ENCODE results near the gene OR2AT4.
"Not testable (repeated sequence)": the region's sequence is repeated elsewhere in the genome, so short reads cannot be mapped to it uniquely, and the experiment has no call there.

Gene OR2AT4

DNA sequence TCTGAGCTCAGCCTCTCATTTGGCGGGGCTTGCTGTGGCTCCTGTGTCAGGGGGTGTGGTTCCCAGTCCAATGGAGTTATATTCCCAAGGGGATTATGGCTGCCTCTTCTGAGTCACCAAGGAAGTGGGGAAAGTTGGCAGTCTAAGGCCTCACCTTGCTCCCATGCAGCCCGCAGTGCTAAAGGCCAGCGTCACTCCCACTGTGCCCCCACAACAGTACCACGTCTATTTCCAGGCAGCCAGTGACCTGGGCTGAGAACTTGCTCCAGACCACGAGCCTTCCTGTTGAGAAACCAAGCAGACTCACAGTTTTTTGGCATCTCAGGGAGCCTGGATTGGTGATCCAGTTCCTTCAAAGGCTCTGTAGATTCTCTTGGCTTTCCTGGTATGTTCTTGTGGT lies 45.6 kb downstream of the OR2AT4 start:
- TF ChIP-seq, protein P1, sequence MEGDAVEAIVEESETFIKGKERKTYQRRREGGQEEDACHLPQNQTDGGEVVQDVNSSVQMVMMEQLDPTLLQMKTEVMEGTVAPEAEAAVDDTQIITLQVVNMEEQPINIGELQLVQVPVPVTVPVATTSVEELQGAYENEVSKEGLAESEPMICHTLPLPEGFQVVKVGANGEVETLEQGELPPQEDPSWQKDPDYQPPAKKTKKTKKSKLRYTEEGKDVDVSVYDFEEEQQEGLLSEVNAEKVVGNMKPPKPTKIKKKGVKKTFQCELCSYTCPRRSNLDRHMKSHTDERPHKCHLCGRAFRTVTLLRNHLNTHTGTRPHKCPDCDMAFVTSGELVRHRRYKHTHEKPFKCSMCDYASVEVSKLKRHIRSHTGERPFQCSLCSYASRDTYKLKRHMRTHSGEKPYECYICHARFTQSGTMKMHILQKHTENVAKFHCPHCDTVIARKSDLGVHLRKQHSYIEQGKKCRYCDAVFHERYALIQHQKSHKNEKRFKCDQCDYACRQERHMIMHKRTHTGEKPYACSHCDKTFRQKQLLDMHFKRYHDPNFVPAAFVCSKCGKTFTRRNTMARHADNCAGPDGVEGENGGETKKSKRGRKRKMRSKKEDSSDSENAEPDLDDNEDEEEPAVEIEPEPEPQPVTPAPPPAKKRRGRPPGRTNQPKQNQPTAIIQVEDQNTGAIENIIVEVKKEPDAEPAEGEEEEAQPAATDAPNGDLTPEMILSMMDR (conservative IDR thresholded peaks at IDR 0.05; ENCODE audit: low read depth, low read length) = no peak
- no peak for DNase-seq (ENCODE audit: low read depth)
- H3K4me3 ChIP-seq (ENCODE audit: low read length) = no peak overlapping the region

DNA sequence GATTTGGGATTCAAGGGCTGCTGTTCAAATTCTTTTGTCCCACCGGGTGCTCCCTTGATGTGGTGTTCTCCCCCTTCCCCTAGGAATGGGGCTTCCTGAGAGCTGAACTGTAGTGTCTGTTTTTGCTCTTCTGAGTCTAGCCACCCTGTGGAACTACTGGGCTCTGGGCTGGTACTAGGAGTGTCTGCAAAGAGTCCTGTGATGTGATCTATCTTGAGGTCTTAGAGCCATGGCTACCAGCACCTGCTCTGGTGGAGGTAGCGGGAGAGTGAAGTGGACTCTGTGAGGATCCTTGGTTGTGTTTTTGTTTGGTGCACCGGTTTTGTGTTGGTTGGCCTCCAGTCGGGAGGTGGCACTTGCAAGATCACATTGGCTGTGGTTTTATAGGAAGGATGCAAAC lies 46.2 kb downstream of the OR2AT4 start:
- TF ChIP-seq, protein P1 (conservative IDR thresholded peaks at IDR 0.05; ENCODE audit: low read depth, low read length) = no peak
- DNase-seq (ENCODE audit: low read depth) = no peak
- H3K4me3 ChIP-seq (ENCODE audit: low read length) = no peak overlapping the region

DNA sequence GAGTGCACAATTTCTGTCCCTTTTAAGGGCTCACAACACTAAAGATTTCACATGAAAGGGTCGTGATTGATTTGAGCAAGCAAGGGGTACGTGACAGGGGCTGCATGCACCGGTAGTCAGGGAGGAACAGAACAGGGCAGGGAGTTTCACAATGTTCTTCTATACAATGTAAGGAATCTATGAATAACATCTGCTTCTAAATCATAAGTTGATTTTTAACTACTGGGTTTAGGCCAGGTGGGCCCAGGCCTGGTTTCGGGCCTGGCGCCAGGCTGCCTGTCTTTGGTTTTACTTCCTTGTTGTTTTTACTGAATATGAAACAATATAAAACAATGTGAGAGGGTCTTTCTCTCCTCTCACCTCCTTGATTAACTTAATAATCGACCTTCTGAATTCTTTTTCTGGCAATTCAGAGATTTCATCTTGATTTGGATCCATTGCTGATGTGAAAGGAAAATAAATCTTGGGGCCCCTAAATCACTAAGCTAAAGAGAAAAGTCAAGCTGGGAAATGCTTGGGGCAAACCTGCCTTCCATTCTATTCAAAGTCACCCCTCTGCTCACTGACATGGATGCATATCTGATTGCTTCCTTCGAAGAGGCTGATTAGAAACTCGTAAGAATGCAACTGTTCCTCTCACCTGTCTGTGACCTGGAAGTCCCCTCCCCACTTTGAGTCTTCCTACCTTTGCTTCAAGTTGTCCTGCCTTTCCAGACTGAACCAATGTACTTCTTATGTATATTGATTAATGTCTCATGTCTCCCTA lies 47.0 kb downstream of the OR2AT4 start:
- DNase-seq (ENCODE audit: low read depth); H3K4me3 ChIP-seq (ENCODE audit: low read length): not testable (repeated sequence)

DNA sequence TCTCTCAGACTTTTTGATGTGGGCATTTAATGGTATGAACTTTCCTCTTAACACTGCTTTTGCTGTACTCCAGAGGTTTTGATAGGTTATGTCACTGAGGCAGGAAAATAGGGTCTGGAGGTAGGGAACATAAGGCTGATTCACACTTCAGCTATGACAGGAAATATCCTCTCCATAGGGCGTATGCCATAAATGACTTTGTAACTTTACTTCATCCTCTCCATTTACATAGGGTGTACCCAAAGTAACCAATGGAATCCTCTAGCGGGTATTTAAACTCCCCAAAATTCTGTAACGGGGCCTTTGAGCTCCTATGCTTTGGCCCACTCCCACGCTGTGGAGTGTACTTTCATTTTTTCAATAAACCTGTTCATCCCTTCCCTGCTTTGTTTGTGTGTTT lies 49.5 kb downstream of the OR2AT4 start:
- DNase-seq (ENCODE audit: low read depth) = no peak
- TF ChIP-seq, protein P1 (conservative IDR thresholded peaks at IDR 0.05; ENCODE audit: low read depth, low read length) = no peak
- no peak overlapping the region for H3K4me3 ChIP-seq (ENCODE audit: low read length)

DNA sequence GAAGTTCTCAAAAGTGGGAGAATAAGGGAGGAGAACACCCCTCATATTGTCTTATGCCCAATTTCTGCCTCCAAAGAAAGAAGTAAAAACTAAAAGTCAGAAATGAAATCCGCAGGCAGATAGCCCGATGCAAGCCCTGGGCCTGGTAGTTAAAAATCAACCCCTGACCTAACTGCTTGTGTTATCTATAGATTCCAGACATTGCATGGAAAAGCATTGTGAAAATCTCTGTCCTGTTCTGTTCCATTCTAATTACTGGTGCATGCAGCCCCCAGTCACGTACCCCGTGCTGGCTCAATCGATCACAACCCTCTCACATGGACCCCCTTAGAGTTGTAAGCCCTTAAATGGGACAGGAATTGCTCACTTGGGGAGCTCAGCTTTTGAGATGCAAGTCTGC lies 50.0 kb downstream of the OR2AT4 start:
- not testable (repeated sequence) for DNase-seq (ENCODE audit: low read depth); H3K4me3 ChIP-seq (ENCODE audit: low read length)

DNA sequence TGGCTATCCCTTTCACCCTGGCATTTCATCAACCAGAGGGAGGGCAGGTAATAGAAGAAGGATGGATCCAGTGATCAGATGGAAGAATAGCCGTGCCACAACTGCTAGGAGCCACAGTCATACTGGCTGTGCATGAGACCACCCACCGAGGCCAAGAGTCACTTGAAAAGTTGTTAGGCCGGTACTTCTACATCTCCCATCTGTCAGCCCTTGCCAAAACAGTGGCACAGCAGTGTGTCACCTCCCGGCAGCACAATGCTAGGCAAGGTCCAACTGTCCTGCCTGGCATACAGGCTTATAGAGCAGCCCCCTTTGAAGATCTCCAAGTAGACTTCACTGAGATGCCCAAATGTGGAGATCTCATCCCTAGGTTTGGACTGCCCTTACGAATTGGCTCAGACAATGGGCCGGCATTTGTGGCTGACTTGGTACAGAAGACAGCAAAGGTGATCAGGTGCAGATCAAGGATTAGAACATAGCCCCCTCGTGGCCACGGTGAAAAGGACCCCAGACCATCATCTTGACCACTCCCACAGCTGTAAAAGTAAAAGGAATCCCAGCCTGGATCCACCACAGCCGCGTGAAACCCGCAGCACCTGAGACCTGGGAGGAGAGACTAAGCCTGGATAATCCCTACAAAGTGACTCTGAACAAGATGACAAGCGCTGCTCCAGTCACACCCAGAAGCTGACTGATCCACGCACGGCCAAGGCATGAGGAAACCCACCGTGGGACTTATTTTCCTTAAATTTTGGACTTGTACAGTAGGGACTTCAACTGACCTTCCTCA lies 52.1 kb downstream of the OR2AT4 start:
- not testable (repeated sequence) for H3K4me3 ChIP-seq (ENCODE audit: low read length); DNase-seq (ENCODE audit: low read depth)

DNA sequence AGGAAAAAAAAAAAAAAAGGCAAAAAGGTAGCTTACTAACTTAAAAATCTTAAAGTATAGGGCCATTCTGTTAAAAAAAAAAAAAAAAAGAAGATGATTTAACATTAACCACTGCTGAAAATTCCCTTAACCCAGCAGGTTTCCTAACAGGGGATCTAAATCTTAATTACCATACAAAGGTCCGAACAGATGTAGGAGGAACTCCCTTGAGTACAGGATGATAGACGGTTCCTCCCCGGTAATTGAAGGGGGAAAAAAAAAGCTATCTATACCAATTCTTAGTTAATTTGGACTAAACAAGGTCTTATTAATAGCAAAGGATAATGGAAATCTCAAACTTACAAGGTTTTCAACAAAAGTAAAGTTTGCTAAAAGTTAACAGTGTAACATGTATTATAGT lies 54.9 kb downstream of the OR2AT4 start:
- DNase-seq (ENCODE audit: low read depth); H3K4me3 ChIP-seq (ENCODE audit: low read length): not testable (repeated sequence)

DNA sequence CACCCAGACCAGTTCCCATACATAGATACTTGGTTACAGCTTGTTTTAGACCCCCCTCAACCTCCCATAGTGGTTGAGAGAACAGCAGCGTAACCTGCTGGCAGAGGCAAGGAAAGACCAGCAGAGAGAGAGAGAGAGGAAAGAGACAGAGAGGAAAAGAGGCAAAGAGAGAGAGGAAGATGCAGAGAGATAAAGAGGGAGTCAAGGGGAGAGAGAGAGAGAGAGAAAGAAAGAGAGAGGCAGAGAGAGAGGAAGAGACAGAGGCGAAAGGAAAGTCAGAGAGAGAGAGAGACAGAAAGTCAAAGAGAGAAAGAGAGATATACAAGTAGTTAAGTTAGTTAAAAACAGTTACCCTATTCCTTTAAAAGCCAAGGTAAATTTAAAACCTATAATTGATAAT lies 55.4 kb downstream of the OR2AT4 start:
- TF ChIP-seq, protein P1 (conservative IDR thresholded peaks at IDR 0.05; ENCODE audit: low read depth, low read length) = no peak
- no peak for DNase-seq (ENCODE audit: low read depth)
- no peak overlapping the region for H3K4me3 ChIP-seq (ENCODE audit: low read length)

DNA sequence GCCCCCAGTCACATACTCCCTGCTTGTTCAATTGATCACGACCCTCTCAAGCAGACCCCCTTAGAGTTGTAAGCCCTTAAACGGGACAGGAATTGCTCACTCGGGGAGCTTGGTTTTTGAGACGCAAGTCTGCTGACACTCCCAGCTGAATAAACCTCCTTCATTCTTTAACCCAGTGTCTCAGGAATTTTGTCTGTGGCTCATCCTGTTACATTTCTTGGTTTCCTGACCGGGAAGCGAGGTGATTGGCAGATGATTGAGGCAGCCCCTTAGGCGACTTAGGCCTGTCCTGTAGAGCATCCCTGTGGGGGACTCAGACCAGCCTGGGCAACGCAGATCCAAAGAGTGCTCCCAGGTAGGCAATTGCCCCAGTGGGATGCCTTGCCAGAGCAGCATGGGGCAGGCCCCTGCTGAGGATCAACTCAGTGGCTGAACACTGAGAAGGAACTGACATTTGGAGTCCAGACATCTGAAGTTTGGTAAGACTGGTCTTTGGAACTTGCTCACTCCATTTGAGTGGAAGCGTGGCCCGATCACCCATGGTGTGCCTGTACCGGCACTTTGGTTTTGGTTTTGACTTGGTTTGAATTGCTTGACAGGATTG lies 56.4 kb downstream of the OR2AT4 start:
- no peak overlapping the region for H3K4me3 ChIP-seq (ENCODE audit: low read length)
- TF ChIP-seq, protein P1 (conservative IDR thresholded peaks at IDR 0.05; ENCODE audit: low read depth, low read length) = no peak
- DNase-seq (ENCODE audit: low read depth) = no peak
